Measurements from ENCODE around the gene COMMD1.

DNA sequence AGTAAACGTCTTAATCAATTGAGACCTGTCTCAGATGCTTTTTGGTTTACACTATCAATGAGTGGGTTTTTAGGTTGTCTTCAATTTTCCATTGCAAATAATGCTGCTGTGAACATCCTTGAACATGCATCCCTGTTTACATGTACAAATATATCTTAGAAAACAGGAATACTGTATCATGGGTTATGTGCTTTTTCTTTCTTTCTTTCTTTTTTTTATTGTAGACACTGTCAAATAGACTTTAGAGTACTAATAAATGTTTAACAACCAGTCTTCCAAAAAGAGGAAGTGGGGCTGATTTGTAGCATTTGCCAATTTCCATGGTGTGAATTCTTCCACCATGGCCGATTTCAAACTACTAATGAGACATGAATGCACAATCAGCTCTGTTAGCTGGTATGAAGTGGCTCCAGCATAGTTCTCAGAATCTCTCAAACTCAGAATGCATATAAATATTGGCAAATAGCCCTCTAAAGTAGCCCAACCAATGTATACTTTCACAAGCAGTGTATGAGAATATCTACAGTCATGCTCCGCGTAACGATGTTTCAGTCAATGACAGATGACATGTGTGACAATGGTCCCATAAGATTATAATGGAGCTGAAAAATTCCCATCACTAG is 240.1 kb downstream of the COMMD1 start:
- TF ChIP-seq, protein P1, sequence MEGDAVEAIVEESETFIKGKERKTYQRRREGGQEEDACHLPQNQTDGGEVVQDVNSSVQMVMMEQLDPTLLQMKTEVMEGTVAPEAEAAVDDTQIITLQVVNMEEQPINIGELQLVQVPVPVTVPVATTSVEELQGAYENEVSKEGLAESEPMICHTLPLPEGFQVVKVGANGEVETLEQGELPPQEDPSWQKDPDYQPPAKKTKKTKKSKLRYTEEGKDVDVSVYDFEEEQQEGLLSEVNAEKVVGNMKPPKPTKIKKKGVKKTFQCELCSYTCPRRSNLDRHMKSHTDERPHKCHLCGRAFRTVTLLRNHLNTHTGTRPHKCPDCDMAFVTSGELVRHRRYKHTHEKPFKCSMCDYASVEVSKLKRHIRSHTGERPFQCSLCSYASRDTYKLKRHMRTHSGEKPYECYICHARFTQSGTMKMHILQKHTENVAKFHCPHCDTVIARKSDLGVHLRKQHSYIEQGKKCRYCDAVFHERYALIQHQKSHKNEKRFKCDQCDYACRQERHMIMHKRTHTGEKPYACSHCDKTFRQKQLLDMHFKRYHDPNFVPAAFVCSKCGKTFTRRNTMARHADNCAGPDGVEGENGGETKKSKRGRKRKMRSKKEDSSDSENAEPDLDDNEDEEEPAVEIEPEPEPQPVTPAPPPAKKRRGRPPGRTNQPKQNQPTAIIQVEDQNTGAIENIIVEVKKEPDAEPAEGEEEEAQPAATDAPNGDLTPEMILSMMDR (conservative IDR thresholded peaks at IDR 0.05; ENCODE audit: low read depth, low read length), result no peak
- no peak for TF ChIP-seq EZH2 (IDR thresholded peaks at IDR 0.05; ENCODE audit: borderline replicate concordance, low read depth, low read length, poor library complexity, severe bottlenecking)

All from A673 (cell line).